GM10847 (cell line): Measurements from ENCODE around the gene LMNTD1.

Experiments used
- POLR2A ChIP-seq: IDR thresholded peaks from 2 replicates; pipeline ENCODE4 v1.6.1; 2011; ENCODE audit not compliant: insufficient read length; ENCODE audit errors: extremely low read depth

Gene LMNTD1

GRCh38 chr12:25503666-25504065 is 49.4 kb downstream of the LMNTD1 start:
- no peak for TF ChIP-seq POLR2A

- TF ChIP-seq POLR2A, result no peak
These were observed 50.5 kb downstream of the LMNTD1 start for GRCh38 chr12:25502596-25502995.

GRCh38 chr12:25502118-25502517 is 51.0 kb downstream of the LMNTD1 start:
- no peak for TF ChIP-seq POLR2A

- TF ChIP-seq POLR2A, result no peak
These were observed 51.5 kb downstream of the LMNTD1 start for GRCh38 chr12:25501549-25501948.

GRCh38 chr12:25500651-25501050 is 52.4 kb downstream of the LMNTD1 start:
- no peak for TF ChIP-seq POLR2A

GRCh38 chr12:25497021-25497420 is 56.1 kb downstream of the LMNTD1 start:
- no peak for TF ChIP-seq POLR2A

GRCh38 chr12:25496098-25496587 is 56.9 kb downstream of the LMNTD1 start:
- TF ChIP-seq POLR2A, result no peak

- no peak for TF ChIP-seq POLR2A
These were observed 57.6 kb downstream of the LMNTD1 start for GRCh38 chr12:25495331-25496097.

GRCh38 chr12:25494926-25495325 is 58.2 kb downstream of the LMNTD1 start:
- no peak for TF ChIP-seq POLR2A

- TF ChIP-seq POLR2A, result no peak
These were observed 59.4 kb downstream of the LMNTD1 start for GRCh38 chr12:25493682-25494081.

- TF ChIP-seq POLR2A, result no peak
These were observed 61.4 kb downstream of the LMNTD1 start for GRCh38 chr12:25491396-25492325.

- no peak for TF ChIP-seq POLR2A
These were observed 70.5 kb downstream of the LMNTD1 start for GRCh38 chr12:25482625-25483024.

GRCh38 chr12:25480145-25480544 is 72.9 kb downstream of the LMNTD1 start:
- TF ChIP-seq POLR2A, result no peak

- TF ChIP-seq POLR2A, result no peak
These were observed 75.9 kb downstream of the LMNTD1 start for GRCh38 chr12:25477217-25477616.

GRCh38 chr12:25472453-25472852 is 80.6 kb downstream of the LMNTD1 start:
- TF ChIP-seq POLR2A, result no peak

GRCh38 chr12:25469861-25470260 is 83.2 kb downstream of the LMNTD1 start:
- no peak for TF ChIP-seq POLR2A

GRCh38 chr12:25469368-25469767 is 83.7 kb downstream of the LMNTD1 start:
- no peak for TF ChIP-seq POLR2A

- no peak for TF ChIP-seq POLR2A
These were observed 89.6 kb downstream of the LMNTD1 start for GRCh38 chr12:25463521-25463920.
